Panc1 (cell line): ENCODE data around the gene VSTM5. TPM values are rescaled to one million over a fixed set of nuclear protein-coding genes. Genes with fewer than 3 reads are reported as not detected.

Experiments
- ATAC-seq: fragments of 200-7000 bp; cut with Tn5 transposase; 2 replicates; pipeline ENCODE4 v1.9.1; 2020; ENCODE audit warnings: mild to moderate bottlenecking, moderate library complexity
- BruUV-seq: library from RNA; stranded (reverse); fragments of 400-500 nt; replicated peaks from 2 replicates; lab custom pipeline; 2021; lab: Mats Ljungman, UMichigan
- CTCF ChIA-PET: fragments of 300-600 bp; sonication (Branson Sonifier 250); formaldehyde crosslinking; loops from one replicate; lab custom pipeline; 2022; ENCODE audit warnings: antibody characterized with exemption; lab: Charles Lee
- POLR2A ChIA-PET: fragments of 300-600 bp; sonication (Branson Sonifier 250); formaldehyde crosslinking; loops from one replicate; lab custom pipeline; 2022; ENCODE audit warnings: antibody characterized with exemption; lab: Charles Lee
- DNase-seq: peaks from one replicate; pipeline ENCODE4 v3.0.0-alpha.2; 2010; ENCODE audit warnings: low read depth, low spot score
- H3K27ac ChIP-seq: 2 replicates; pipeline ENCODE4 v1.5.1; 2011; ENCODE audit warnings: mild to moderate bottlenecking, low read length, inconsistent platforms
- H3K27me3 ChIP-seq: fragments of 200-500 bp; sonication (Bioruptor generic); 2 replicates; pipeline ENCODE4 v1.6.0; 2014; ENCODE audit warnings: low read length, inconsistent platforms; ENCODE audit not compliant: control insufficient read depth, insufficient read depth
- H3K36me3 ChIP-seq: fragments of 200-500 bp; sonication (Bioruptor generic); 2 replicates; pipeline ENCODE4 v1.5.1; 2014; ENCODE audit warnings: inconsistent platforms, mild to moderate bottlenecking, low read length, moderate library complexity; ENCODE audit not compliant: control insufficient read depth, insufficient read depth
- H3K4me1 ChIP-seq: 2 replicates; pipeline ENCODE4 v1.5.1; 2011; ENCODE audit warnings: inconsistent platforms, mild to moderate bottlenecking, low read length, moderate library complexity; ENCODE audit not compliant: control insufficient read depth, insufficient read depth
- H3K4me3 ChIP-seq, 2 experiments: 2 replicates each; pipeline ENCODE4 v1.5.1; 2011 to 2012; ENCODE audit warnings: low read depth in 2 of 2, low read length in 2 of 2, mild to moderate bottlenecking in 2 of 2, inconsistent platforms in 1 of 2, moderate library complexity in 1 of 2
- H3K9me3 ChIP-seq: fragments of 200-500 bp; sonication (Bioruptor generic); 2 replicates; pipeline ENCODE4 v1.5.1; 2014; ENCODE audit warnings: low read depth, mild to moderate bottlenecking, inconsistent platforms, low read length, moderate library complexity; ENCODE audit not compliant: control insufficient read depth, insufficient read depth
- POLR2AphosphoS5 ChIP-seq: IDR thresholded peaks from 2 replicates; pipeline ENCODE4 v1.6.1; 2012; ENCODE audit warnings: mild to moderate bottlenecking, low read depth, low read length, moderate library complexity
- SIN3A ChIP-seq: IDR thresholded peaks from 2 replicates; pipeline ENCODE4 v1.6.1; 2012; ENCODE audit warnings: low read depth, mild to moderate bottlenecking, low read length, moderate library complexity, borderline replicate concordance; ENCODE audit not compliant: insufficient read depth
- TCF7L2 ChIP-seq: IDR thresholded peaks from 2 replicates; pipeline ENCODE4 v1.6.1; 2011; ENCODE audit warnings: mild to moderate bottlenecking, low read depth, low read length, inconsistent platforms
- in situ Hi-C: cut with HindIII; loops from 2 replicates; pipeline ENCODE4 v1.10.0; 2016; ENCODE audit warnings: low sequenced_read_pairs, low pct_unique_long_range_greater_than_20kb
- intact Hi-C: fragments of 100-400 bp; cut with micrococcal nuclease; formaldehyde crosslinking; loops from one replicate; pipeline ENCODE4 v1.10.0; 2022; ENCODE audit not compliant: unreplicated experiment
- total RNA-seq: library from RNA; stranded (reverse); gene quantifications from one replicate; pipeline ENCODE4 v1.2.1, GENCODE V29; 2021; ENCODE audit not compliant: unreplicated experiment
- TF ChIP-seq, protein P1 (sequence below), 2 experiments: IDR thresholded peaks; 2 replicates each; pipeline ENCODE4 v1.6.1; 2011 to 2012; ENCODE audit warnings: low read depth in 2 of 2, control low read depth in 1 of 2, low read length in 1 of 2, mild to moderate bottlenecking in 1 of 2, moderate library complexity in 1 of 2; ENCODE audit not compliant: insufficient read depth in 1 of 2
- TF ChIP-seq, protein P2 (sequence below): fragments of 450-650 bp; IDR thresholded peaks from 2 replicates; pipeline ENCODE4 v1.5.1; 2017; ENCODE audit warnings: mild to moderate bottlenecking

The VSTM5 gene
- total RNA-seq, 1 experiment from 2014 or later, result not detected

DNA sequence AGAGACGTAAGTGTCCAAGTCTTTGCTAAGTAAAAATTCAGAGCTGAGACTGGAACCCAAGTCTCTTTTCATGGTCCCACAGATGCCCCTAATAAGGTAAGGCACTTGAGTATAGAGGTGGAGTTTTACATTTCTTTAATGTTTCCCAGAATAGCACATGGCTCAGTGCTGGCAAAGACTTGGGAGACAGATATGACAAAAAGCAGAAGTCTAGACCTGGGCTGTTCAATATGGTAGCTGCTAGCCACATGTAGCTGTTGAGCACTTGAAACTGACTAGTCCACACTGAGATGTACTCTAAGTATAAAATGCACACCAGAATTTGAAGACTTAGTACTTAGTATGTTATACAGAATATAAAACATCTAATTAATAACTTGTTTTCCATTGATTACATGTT is 17.6 kb downstream of the VSTM5 start:
- no peak for DNase-seq
- ChIA-PET POLR2A (no interaction called here), CTCF (no interaction called here)
- no peaks in the 10 kb centered on the region for H3K27me3 ChIP-seq
- H3K9me3 ChIP-seq, result no peaks in the 10 kb centered on the region
- TF ChIP-seq, protein P1, sequence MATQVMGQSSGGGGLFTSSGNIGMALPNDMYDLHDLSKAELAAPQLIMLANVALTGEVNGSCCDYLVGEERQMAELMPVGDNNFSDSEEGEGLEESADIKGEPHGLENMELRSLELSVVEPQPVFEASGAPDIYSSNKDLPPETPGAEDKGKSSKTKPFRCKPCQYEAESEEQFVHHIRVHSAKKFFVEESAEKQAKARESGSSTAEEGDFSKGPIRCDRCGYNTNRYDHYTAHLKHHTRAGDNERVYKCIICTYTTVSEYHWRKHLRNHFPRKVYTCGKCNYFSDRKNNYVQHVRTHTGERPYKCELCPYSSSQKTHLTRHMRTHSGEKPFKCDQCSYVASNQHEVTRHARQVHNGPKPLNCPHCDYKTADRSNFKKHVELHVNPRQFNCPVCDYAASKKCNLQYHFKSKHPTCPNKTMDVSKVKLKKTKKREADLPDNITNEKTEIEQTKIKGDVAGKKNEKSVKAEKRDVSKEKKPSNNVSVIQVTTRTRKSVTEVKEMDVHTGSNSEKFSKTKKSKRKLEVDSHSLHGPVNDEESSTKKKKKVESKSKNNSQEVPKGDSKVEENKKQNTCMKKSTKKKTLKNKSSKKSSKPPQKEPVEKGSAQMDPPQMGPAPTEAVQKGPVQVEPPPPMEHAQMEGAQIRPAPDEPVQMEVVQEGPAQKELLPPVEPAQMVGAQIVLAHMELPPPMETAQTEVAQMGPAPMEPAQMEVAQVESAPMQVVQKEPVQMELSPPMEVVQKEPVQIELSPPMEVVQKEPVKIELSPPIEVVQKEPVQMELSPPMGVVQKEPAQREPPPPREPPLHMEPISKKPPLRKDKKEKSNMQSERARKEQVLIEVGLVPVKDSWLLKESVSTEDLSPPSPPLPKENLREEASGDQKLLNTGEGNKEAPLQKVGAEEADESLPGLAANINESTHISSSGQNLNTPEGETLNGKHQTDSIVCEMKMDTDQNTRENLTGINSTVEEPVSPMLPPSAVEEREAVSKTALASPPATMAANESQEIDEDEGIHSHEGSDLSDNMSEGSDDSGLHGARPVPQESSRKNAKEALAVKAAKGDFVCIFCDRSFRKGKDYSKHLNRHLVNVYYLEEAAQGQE (IDR thresholded peaks at IDR 0.05; ENCODE audit: insufficient read depth in 1 of 2, low read depth in 2 of 2, low read length in 1 of 2), result no peak
- no peak for TF ChIP-seq TCF7L2
- TF ChIP-seq, protein P2, sequence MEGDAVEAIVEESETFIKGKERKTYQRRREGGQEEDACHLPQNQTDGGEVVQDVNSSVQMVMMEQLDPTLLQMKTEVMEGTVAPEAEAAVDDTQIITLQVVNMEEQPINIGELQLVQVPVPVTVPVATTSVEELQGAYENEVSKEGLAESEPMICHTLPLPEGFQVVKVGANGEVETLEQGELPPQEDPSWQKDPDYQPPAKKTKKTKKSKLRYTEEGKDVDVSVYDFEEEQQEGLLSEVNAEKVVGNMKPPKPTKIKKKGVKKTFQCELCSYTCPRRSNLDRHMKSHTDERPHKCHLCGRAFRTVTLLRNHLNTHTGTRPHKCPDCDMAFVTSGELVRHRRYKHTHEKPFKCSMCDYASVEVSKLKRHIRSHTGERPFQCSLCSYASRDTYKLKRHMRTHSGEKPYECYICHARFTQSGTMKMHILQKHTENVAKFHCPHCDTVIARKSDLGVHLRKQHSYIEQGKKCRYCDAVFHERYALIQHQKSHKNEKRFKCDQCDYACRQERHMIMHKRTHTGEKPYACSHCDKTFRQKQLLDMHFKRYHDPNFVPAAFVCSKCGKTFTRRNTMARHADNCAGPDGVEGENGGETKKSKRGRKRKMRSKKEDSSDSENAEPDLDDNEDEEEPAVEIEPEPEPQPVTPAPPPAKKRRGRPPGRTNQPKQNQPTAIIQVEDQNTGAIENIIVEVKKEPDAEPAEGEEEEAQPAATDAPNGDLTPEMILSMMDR, result no peak
- no peak for TF ChIP-seq SIN3A
- TF ChIP-seq POLR2AphosphoS5, result no peak
- no peak overlapping the region for H3K27ac ChIP-seq
- no peaks in the 10 kb centered on the region for H3K4me1 ChIP-seq
- intact Hi-C loops, result no loop called here
- H3K36me3 ChIP-seq, result no peaks in the 10 kb centered on the region
- BruUV-seq, result no TSS peak
- no peak for ATAC-seq
- in situ Hi-C loops, result no loop called here
- H3K4me3 ChIP-seq, result no peak overlapping the region

DNA sequence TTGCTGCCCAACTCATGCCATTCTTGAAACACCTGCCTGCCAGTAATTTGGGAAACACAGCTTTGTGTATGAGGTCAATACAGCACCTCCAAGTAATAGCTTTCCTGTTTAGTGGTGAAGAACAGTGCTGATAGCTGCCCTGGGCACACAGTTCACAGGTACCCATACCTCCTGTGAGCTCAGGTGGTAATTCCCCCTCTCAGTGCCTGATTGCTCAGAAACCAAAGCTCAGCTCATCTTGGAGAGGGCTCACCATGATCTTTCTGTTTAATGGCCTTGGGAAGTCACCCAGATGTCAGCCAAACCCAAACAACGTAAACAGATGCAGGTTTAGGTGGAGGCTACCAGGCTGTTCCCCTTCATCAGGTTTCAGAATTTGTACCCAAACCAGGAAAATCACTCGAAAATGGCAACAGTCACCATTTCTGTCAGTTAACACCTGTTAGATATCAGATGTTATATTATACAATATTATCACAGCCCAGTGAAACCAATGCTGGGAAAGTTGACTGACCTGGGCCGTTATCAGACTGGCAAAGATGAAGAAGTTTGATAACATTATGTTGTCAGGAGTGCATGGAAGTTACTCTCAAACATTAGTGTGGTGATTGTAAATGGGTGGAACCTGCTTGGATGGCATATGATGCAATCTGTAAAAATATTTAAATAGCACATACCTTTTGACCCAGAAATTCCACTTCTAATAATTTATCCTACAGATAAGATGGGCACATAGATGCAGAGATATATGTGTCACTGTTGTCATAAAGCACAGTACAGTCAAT is 18.9 kb downstream of the VSTM5 start:
- intact Hi-C loops (no loop called here), in situ Hi-C loops (no loop called here)
- no peaks in the 10 kb centered on the region for H3K27me3 ChIP-seq
- H3K4me1 ChIP-seq, result no peaks in the 10 kb centered on the region
- no peaks in the 10 kb centered on the region for H3K9me3 ChIP-seq
- H3K4me3 ChIP-seq, result no peak overlapping the region
- ChIA-PET CTCF (no interaction called here), POLR2A (interaction anchor here (0.6 kb wide), 1 partner anchor 31 kb away, joined by 8 read pairs; no protein-coding TSS in a partner anchor)
- no peak for ATAC-seq
- no peak for DNase-seq
- H3K36me3 ChIP-seq, result no peaks in the 10 kb centered on the region
- TF ChIP-seq, protein P2, result no peak
- TF ChIP-seq SIN3A (no peak), TCF7L2 (no peak), POLR2AphosphoS5 (no peak)
- TF ChIP-seq, protein P1 (IDR thresholded peaks at IDR 0.05; ENCODE audit: insufficient read depth in 1 of 2, low read depth in 2 of 2, low read length in 1 of 2), result no peak
- H3K27ac ChIP-seq, result no peak overlapping the region
- BruUV-seq, result no TSS peak
